ENCODE measurements around the gene MICAL3.
"Not testable (repeated sequence)": the region's sequence is repeated elsewhere in the genome, so short reads cannot be mapped to it uniquely, and the experiment has no call there.

Gene MICAL3

DNA sequence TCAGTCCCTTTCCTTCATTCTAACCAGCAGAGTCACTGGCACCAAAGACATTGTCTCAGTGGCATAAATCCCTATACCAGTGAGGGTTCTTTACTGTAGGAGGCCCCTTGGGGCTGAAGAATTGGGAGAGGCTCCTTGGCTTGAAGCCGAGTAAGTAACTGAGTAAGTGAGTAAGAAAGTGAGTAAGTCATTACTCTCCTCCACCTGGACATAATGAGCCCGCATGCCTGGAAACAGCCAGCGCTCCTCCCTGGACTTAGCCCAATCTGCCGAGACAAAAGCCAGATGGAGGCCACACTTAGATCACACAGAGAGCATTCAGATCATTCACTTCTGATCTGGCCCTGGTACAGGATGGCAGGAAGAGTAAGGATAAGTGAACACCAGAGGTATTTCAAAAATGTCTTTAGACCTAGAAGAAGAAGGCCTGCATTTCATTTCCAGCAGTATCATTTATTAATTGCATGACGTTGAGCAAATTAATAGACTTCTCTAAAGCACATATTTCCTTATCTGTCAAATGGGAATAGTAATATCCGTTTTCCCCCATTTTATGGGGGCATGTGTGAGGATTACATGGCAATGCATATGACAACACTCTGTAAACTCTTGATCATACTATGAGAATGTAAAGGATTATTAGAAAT lies 8.2 kb upstream of the MICAL3 start:
- no peak for DNase-seq (ENCODE audit: low spot score)

- DNase-seq (ENCODE audit: low spot score): no peak
Measured at GRCh38 chr22:18031695-18032454, 7.5 kb upstream of the MICAL3 start.

DNA sequence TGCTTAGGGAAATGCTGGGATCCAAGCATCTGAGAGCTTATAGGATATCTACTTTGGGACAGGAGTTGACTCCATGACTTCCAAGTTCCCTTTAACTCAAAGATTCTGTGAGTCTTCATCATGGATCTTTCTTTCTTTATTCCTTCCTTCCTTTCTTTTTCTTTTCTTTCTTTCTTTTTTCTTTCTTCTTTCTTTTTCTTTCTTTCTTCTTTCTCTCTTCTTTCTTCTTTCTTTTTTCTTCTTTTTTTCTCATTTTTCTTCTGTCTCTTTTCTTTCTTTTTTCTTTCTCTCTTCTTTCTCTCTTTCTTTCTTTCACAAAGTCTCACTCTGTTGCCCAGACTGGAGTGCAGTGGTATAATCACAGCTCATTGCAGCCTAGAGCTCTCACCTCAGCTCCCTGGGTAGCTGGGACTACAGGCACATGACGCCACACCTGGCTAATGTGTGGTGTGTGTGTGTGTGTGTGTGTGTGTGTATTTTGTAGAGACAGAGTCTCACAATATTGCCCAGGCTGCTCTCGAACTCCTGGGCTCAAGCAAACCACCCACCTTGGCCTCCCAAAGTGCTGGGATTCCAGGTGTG lies 5.4 kb upstream of the MICAL3 start:
- DNase-seq (ENCODE audit: low spot score): no peak

GRCh38 chr22:18028817-18029527 lies 4.6 kb upstream of the MICAL3 start:
- DNase-seq (ENCODE audit: low spot score): no peak

GRCh38 chr22:18025898-18026297 lies 1.5 kb upstream of the MICAL3 start:
- DNase-seq (ENCODE audit: low spot score): not testable (repeated sequence)

- no peak for DNase-seq (ENCODE audit: low spot score)
Measured at GRCh38 chr22:18024956-18025720, 777 bp upstream of the MICAL3 start.

DNA sequence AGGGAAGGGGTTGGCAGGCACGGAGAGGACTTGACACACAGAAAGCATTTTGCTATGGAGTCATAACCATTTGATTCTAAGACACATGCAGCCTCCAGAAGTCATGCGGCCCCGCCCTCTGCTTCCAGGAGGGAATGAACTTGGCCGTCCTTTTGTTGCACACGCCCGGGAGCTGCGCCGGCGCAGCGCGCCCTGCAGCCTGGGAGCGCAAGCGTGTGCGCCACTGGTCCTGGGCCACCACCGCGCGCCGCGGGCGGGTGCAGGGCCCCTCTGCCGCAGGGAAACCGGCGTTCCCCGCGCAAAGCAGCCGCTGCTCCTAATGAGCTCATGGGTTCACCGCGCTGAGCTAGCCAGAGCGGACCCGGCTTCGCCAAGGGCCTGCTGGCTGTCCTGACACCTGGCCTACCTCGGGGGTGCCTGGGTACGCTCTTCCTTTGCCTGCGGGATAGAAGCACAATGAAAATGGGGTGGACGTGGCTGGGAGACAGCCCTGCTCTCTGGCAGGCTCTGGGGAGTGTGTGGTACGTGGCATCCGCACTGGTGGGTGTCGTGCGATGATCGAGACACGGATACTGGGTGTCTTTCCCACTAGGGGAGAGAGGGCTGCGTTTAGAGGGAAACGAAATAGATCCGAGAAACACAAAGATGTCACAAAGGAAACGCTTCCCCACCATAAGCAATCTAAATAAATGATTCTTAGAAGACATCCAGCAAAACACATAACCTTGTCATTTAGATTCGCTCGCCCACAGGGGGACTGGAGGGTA lies 669 bp downstream of the MICAL3 start:
- DNase-seq (ENCODE audit: low spot score): no peak

DNA sequence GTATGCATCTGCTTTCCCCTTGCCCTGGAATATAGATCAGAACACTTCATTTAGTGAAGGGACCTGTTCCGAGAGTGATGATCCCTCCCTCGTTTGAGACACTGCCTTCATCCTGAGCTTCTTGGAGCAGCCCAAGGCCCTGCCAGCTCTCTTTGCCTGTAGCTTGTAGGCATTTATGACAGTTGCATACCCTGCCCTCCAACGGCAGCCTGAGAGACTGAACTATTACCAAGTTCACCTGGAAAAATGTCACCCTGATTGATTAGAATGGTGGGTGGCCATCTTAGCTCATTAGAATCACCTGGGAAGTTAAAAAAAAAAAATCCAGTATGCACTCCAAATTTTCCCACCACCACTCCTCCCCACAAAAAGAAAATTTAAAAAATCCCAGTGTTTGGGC lies 1.5 kb downstream of the MICAL3 start:
- DNase-seq (ENCODE audit: low spot score): no peak

GRCh38 chr22:18021431-18021830 lies 2.9 kb downstream of the MICAL3 start:
- no peak for DNase-seq (ENCODE audit: low spot score)

DNA sequence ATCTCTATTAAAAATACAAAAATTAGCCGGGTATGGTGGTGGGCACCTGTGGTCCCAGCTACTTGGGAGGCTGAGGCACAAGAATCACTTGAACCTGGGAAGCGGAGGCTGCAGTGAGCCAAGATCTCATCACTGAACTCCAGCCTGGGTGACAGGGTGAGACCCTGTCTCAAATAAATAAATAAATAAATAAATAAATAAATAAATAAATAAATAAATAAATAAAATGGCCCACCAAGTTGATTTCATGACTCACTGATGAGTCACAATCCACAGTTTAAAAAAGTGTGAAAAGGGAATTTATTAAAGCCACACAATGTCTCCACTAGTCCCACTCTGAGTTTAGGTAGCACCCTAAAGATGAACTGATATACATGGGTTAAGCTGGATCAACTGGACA lies 3.6 kb downstream of the MICAL3 start:
- not testable (repeated sequence) for DNase-seq (ENCODE audit: low spot score)

DNA sequence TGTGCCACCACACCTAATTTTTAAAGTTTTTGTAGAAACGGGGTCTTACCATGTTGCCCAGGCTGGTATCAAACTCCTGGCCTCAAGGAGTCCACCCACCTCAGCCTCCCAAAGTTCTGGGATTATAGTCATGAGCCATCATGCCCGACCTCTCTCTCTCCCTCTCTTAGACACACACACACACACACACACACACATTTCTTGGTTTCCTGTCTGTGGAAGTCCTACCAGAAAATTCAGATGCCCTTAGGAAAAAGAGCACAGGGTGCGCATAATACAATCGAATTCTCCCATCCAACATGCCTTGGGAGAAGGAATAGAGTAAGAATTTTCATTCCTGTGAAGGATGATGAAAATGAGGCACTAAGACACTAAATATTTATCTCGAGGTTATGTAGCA lies 10.4 kb downstream of the MICAL3 start:
- DNase-seq (ENCODE audit: low spot score): no peak

GRCh38 chr22:18013436-18013835 lies 10.9 kb downstream of the MICAL3 start:
- no peak for DNase-seq (ENCODE audit: low spot score)

DNA sequence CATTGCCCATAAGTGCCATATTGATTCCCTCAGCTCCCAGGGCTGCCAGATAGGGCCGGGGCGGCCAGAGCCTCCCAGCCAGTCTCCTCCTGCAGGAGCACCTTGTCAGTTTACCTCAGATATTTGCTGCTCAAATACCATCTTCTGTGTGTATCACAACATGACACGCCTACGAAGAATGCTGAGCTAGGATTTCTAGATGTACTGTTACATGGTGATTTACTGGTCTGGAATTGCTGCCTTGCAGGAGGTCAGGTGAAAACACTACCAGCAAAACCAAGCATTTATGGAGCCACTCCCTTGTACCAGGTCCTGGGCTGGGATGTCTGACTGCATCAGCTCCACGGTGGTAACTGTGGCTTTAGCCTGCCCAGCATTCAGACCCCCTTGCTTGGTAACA lies 11.8 kb downstream of the MICAL3 start:
- no peak for DNase-seq (ENCODE audit: low spot score)

DNA sequence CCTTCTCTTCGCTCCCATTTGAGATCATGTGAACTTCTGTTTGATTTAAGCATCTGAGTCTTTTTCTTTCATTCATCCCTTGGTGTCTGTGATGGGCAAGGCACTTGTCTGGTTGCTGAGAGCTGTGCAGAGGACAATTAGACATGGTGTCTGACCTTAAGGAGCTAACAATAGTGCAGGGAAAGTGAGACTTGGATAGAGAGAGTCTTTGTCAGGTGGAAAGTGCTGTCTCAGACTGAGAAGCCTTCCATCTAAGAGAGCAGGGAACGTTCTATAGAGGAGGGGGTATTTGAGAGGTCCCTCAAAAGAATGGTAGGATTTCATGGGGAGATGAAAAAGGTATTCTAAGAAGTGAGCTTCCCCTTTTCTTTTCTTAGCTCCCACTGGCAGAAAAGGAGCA lies 14.1 kb downstream of the MICAL3 start:
- DNase-seq (ENCODE audit: low spot score): no peak

DNA sequence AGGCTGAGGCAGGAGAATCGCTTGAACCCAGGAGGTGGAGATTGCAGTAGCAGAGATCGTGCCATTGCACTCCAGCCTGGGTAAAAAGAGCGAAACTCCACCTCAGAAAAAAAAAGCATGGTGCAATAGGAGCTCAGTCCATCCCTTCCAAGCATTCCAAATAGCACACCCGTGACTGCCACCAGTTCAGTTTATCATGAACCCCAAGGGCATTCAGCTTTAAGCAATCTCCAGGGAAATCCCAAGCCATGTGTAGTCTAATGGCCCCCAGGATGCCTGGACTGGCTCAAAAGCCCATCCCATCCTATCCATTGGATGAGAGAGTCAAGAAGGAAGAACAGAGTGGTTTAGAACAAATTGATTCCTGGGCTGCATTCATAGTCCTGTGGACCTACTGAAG lies 16.2 kb downstream of the MICAL3 start:
- DNase-seq (ENCODE audit: low spot score): no peak

DNA sequence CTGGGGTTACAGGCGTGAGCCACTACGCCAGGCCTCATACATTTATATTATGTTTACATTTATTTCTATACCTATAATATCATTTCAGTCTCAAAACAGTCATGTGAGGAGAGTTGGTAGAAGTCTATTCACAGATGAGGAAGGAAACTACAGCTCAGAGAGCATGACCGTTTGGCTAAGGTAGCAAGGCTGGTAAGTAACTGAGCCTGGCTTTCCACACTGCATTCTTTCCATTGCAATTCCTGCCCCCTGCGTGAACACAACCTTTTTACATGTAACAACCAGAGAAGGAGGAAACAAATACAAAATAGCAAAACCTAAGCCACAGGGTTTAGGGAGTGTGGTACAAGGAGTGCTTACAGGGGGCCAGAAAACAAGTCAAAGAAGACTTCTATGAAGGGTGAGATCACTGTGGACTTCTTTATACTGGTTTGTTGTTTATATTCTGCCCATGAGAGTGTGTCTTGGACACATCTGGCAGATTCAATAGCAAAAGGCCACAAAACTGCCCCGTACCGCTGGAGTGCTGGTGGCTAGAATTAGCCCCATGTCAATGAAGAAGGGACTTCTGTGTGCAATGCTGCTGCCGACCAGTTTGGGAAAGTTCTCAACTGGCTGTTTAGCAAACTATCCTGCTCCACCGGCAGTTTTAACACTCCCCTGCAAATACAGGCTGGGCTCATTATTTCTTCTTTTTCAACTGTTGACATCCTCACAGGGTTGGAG lies 19.0 kb downstream of the MICAL3 start:
- peak; percentile 51 for DNase-seq (ENCODE audit: low spot score)

- not testable (repeated sequence) for DNase-seq (ENCODE audit: low spot score)
Measured at GRCh38 chr22:18001894-18002315, 22.5 kb downstream of the MICAL3 start.

- peak; percentile 98 for DNase-seq (ENCODE audit: low spot score)
Measured at GRCh38 chr22:18001040-18001893, 23.1 kb downstream of the MICAL3 start.

- DNase-seq (ENCODE audit: low spot score): peak; percentile 47
Measured at GRCh38 chr22:18000441-18001039, 23.8 kb downstream of the MICAL3 start.
